ENCODE measurements around the gene LRRC2.

GRCh38 chr3:46573701-46574100 is 7.6 kb upstream of the LRRC2 start:
- no peak for TF ChIP-seq CTCF (IDR thresholded peaks at IDR 0.05)
- TF ChIP-seq POLR2A (IDR thresholded peaks at IDR 0.05), result no peak
